Stimulated activated CD8-positive, alpha-beta memory T cell treated with anti-CD3 and anti-CD28 coated beads, Interleukin-7, amount 100 ng/mL, for 1 hour (primary cell): ENCODE data around the gene DPH2.

Source experiments
- DNase-seq, 2 donors: peaks; one replicate each; pipeline ENCODE4 v3.0.0-alpha.2; 2020; ENCODE audit warnings: low read depth in 2 of 2

The DPH2 gene

DNA sequence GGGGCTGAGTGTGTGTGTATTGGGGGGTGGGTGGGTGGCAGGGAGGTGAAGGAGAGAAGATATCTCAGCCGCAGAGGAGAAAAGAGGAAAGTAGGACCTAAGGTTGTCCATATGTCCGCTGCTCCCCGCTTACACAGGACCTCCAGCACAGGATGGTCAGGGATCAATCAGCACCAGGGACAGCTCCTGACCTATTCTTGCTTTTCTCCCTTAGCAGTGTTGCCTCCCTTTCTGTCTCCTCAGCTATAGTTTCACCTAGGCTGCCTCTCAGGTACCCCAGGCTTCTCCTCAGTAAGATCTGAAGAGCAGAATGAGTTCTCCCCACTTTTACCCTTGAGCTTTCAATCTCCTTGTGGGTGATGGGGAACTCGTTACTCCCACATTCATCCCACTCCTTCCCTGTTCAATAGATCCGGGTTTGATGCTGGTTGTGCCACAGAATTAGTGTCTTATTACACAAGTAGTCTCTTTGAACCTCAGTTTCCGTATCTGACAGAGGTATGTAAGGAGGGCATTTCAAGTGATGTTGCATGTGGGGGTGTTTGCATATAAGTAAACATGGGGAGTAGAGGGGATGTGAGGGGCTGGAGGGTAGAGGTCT lies 1.4 kb upstream of the DPH2 start:
- no peak for DNase-seq

DNA sequence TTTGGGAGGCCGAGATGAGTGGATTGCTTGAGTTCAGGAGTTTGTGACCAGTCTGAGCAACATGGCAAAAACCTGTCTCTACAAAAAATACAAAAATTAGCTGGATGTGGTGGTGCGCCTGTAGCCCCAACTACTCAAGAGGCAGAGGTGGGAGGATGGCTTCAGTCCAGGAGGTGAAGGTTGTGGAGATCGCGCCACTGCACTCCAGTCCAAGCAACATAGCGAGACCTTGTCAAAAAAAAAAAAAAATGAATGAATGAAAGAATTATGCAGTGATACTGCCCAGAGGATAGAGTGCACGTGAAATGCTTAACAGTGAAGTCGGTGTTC lies 429 bp upstream of the DPH2 start:
- DNase-seq = no peak

DNA sequence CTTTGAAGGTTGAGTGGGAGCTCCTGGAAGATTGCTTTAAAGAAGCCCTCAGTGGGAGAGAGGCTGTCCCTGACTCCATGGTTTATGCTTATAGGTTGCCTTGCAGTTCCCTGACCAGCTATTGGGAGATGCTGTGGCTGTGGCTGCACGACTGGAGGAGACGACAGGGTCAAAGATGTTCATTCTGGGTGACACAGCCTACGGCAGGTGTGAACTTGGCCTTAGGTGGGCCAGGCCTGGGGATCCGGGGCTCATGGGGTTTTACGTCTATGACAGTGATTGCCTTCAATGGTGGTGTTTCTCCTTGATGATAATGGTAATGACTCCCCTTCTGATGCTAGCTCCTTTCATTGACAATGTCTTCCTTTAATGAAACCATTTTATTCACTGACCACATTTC lies 692 bp downstream of the DPH2 start:
- no peak for DNase-seq

DNA sequence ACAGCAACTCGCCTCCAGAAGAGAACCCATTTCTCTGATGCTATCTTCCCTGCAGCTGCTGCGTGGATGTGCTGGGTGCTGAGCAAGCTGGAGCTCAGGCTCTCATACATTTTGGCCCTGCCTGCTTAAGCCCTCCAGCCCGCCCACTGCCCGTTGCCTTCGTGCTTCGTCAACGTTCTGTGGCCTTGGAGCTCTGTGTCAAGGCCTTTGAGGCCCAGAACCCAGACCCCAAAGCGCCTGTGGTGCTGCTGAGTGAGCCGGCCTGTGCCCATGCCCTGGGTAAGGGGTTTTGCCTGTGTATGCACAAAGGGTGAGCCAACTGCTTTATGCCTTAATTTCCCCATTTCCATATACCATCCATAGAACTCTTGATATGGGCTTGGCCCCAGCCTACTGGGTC lies 1.1 kb downstream of the DPH2 start:
- no peak for DNase-seq

DNA sequence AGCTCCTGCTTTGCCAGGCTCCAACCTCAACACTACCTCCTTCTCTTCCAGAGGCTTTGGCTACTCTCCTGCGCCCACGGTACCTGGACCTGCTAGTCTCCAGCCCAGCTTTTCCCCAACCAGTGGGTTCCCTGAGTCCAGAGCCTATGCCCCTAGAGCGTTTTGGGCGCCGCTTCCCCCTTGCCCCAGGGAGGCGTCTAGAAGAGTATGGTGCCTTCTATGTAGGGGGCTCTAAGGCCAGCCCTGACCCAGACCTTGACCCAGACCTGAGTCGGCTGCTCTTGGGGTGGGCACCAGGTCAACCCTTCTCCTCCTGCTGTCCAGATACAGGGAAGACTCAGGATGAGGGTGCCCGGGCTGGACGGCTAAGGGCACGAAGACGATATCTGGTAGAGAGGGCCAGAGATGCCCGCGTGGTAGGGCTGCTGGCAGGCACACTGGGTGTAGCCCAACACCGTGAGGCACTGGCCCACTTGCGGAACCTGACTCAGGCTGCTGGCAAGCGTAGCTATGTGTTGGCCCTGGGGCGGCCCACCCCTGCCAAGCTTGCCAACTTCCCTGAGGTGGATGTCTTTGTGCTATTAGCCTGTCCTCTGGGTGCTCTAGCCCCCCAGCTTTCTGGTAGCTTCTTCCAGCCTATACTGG lies 1.6 kb downstream of the DPH2 start:
- DNase-seq = no peak

DNA sequence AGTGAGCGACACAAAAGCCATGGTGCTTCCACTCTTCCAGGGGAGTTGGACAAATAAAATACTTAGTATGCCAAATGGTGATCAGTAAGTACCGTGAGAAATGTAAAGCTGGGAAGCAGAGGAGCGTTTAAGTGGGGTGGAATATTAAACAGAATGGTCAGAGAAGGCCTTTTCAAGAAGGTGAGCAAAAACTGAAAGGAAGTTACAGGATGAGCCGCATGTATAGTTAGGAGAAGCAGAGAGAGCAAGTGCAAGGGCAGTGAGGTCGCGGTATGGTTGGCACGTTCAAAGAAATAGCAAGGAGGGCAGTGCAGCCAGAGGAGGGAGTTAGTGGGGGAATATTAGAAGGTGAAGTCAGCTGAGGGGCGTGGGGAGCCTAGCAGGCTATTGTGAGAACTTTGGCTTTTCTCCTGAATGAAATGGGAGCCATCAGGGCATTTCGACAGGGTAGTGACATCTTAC lies 4.2 kb downstream of the DPH2 start:
- no peak for DNase-seq

DNA sequence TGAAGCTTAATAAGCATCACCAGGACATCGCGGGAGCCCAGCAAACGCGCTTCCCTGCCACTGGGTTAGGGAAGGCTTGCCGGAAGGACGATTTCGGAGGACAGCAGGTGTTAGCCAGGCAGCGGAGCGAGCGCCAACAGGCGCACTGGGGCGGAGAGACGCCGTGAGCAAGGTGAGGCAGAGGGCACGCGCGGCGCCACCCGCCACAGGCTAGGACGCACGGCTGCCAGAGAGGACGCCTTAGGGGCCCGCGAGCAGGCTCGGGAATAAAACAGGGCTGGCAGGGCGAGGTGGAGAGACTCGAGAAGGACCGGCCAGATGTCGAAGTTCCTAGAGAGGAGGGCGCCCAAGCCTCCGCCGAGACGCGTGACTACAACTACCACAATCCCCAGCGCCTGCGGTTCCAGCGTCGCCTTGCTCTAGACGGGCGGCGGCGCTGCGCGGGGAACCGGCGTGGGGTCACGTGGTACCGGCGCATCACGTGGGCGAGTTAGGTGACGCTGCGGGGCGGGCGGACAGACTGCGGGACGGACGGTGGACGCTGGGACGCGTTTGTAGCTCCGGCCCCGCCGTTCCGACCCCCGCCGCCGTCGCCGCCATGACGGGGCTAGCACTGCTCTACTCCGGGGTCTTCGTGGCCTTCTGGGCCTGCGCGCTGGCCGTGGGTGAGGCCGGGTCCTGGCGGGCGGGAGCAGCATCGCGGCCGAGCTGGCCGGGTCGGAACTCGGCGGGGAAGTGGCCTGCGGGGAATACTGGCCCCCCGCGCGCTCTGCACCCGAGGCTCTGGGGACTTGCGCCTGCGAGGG lies 4.8 kb downstream of the DPH2 start, which contains the start of gene ATP6V0B:
TSS of gene ATP6V0B (plus strand) at position 518 of the 806 bp plus-strand sequence. CDS start at position 599, 81 bp downstream.
- DNase-seq = peak; percentile 83 to 90

DNA sequence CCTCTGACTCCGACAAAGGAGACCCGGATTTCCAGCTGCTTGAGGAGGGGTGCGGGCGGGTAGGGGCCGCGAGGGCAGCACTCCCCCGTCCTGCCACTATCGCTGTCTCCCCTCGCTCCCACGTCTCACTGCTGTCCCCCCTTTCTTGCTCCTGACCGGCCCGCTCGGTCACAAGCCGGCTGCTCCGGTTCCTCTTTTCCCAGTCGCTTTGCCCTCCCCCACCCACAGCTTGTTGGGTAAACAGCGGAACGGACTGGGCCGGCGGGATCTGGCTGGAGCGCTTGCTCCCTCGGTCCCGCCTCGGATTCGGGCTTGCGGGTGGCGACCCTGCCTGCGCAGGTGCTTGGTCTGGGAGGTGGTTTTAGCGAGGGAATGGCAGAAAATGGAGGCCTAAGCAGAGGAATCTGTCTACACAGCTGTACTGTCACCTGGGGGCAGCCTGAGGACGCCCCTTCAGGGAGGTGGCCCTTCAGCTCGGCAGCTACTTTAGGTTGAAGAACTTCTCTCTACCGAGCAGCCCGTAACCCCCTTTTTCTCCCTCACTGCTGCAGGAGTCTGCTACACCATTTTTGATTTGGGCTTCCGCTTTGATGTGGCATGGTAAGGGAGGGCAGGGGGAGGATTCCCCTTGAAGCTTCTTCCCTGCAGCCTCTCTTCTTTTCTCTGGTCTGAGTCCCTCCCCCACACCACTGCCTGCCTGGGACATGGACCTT lies 5.6 kb downstream of the DPH2 start:
- DNase-seq = no peak

DNA sequence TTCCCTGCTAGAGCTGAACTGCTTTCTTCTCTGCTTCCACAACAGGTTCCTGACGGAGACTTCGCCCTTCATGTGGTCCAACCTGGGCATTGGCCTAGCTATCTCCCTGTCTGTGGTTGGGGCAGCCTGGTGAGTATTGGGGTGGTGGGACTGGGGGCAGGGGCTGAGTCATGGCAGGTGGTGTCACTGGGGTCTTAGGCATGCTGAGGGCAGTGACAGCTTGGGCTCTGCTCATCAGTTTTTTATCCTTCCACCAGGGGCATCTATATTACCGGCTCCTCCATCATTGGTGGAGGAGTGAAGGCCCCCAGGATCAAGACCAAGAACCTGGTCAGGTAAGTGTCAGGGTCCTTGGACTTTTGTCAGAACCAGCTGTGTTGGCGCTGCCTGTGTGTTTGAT lies 6.2 kb downstream of the DPH2 start:
- DNase-seq = no peak

DNA sequence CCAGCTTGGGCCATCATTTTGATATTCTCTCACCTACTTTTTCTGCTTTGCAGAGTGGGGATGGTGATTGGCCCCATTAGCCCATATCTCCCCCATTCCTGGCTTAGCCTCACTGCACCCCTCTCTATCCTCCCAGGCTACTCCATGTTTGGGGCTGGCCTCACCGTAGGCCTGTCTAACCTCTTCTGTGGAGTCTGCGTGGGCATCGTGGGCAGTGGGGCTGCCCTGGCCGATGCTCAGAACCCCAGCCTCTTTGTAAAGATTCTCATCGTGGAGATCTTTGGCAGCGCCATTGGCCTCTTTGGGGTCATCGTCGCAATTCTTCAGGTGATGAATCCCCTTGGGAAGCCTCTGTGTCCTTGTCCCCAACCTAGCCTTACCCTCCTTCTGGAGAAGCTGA lies 7.1 kb downstream of the DPH2 start:
- no peak for DNase-seq

DNA sequence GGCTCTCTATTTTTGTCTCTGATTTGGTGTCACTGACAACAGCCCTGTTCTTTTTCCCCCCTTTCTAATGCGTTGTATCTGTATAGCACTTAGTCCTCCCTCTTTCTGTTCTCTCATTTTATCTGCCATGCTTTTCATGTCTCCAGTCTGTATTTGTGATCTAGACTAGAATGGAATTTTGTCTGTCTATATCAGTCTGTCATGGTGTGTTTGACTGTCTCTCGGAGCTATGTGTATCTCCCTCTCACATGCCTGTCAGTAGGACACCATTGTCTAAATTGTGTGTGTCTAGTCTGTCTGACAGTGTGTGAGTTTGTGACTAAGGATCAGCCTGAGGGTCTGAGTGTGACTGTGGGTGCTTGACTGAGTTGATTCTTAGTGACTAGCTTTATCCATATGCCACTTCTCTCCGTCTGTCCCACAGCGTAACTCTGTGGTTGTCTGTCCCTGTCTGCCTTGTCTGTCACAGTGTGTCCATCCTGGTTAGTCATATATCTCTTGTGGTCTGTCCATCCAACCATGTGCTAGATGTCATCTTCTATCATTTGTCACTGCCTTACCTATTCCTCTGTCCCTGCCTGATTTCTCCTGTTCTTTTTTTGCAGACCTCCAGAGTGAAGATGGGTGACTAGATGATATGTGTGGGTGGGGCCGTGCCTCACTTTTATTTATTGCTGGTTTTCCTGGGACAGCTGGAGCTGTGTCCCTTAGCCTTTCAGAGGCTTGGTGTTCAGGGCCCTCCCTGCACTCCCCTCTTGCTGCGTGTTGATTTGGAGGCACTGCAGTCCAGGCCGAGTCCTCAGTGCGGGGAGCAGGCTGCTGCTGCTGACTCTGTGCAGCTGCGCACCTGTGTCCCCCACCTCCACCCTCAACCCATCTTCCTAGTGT lies 7.8 kb downstream of the DPH2 start:
- DNase-seq = no peak

DNA sequence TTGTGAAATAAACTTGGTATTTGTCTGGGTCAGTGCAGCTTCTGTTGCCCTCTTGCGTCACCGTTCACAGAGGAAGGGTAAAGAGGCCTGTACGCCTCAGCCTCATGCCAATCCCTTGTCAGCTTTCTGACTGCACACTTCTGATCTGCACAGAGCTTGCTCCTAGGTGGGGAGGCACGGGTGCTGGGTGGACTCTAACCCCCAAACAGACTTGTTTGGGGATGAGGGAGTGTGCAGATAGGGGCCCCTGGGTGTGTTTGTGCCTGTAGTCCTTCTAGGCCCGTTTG lies 8.4 kb downstream of the DPH2 start:
- DNase-seq = no peak

DNA sequence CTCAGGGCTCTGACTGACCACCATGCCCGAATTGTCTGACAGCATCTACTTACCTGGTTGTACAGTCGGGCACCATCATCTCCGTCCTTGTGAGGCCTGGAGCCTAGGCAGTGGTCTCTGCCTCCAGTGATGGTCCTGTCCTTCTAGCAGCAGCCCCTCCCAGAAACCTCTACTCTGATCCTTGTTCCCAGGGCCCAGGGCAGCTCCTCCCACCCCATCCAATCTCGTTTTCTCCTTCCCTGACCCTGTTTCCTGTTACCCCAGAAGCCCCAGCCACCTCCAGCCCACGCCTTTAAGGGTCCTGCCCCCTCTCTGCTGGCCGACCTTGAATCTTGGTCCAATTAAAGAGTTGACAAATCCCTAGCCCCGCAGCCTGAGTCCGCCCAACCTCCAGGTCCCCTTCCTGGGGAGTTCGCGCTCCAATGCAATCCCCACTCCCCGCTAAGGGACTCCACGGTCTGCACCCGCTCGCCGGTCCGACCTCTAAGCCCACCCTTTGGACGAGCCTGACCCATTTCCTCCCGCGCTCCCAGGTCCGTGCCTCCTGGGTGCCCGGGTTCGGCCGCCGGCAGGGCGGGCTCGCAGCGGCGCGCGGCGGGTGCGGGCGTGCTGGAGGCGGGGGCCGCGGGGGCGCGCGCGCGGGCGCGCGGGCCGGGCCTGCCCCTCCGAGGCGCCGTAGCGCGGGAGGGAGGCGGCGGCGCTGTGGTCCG lies 8.9 kb downstream of the DPH2 start, which contains the start of gene B4GALT2:
TSS of gene B4GALT2 (plus strand) at position 660 of the 710 bp plus-strand sequence. CDS start 1,951 bp downstream, outside the sequence.
- DNase-seq = no peak

DNA sequence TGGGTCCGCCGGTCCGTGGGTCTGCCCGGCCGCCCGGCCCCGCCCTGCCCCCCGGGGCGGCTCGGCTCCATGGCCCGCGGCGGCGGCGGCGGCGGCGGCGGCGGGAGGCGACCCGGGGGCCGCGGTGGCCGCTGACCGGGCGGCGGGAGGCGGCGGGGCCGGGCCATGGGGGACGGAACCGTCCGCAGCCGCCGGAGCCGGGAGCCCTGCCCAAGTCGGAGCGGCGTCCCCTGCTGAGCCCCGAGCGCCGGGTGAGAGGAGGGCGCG lies 9.4 kb downstream of the DPH2 start:
- no peak for DNase-seq

DNA sequence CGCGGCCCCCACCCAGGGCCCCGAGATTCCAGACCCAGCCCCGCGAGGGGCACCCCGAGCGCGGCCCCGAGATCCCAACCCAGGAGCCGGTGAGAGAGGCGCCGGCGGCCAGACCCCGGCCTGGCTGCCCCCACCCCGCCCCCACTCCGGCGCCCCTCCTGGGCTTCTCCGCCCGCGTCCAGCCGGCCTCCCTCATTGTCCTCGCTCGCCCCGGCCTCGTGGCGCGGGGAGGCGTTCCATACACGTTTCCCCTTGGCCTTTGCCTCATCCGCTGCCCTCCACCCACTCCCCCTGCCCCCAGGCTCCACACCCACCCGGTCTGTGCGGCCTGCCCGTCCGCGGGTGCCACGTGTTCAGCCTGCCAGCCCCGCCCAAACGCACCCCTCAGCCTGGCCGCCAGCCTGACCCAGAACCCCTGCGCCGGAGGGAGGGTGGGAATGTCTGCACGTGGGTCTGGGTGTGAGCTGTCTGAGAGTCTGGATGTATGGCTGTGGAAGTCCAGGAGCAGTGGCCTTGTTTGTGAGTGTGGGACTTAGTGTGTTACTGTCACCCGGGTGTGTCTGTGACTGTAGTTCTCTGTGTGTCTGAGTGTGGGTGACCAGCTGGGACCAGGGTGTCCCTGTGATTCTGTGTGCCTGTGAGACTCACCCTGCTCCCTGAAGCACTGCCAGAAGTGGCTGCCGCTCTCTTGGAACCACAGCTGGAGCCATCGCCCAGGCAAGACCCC lies 9.9 kb downstream of the DPH2 start:
- no peak for DNase-seq

DNA sequence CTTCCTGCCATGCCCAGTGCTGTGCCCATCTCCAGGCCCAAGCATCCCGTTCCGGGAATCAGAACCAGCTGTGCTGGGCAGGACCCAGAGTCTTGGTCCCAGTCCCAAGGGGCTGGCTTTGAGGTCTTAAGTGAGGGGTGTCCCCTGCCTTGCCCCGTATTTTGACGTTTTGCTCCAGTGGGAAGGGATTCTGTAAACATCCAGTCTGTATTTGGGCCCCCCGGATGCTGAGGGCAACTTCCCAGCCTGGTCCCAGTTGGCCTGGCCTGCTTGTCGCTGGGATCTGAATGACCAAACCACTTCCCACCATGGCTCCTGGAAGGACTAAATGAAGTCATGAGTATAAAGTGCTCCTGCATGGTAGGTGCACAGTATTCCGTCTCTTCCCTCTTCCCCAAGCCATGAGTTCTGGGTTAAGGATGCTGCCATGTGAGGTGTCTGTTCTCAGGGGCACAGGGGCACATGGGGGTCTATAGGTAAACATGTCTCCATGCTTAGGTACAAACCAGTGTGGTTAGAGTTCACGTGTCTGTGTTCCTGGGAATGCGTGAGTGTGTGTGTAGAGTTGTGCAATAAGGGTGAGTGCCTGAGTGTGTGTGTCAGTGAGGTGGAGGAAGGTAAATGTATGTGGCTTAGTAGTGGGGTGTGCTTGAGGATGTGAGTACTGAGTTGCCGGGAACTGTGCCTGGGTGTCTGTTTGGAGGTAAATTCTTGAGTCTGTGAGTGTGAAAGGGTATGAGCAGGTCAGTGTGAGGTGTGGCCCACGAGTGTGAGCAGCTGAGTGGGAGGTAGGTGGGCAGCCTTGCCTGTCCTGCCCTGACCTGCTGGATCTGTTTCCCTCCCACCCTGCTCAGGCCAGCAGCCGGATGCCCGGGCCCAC lies 10.7 kb downstream of the DPH2 start:
- DNase-seq = no peak

DNA sequence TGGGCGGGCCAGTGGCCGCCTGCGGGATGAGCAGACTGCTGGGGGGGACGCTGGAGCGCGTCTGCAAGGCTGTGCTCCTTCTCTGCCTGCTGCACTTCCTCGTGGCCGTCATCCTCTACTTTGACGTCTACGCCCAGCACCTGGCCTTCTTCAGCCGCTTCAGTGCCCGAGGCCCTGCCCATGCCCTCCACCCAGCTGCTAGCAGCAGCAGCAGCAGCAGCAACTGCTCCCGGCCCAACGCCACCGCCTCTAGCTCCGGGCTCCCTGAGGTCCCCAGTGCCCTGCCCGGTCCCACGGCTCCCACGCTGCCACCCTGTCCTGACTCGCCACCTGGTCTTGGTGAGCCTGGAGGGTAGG lies 11.3 kb downstream of the DPH2 start:
- no peak for DNase-seq

DNA sequence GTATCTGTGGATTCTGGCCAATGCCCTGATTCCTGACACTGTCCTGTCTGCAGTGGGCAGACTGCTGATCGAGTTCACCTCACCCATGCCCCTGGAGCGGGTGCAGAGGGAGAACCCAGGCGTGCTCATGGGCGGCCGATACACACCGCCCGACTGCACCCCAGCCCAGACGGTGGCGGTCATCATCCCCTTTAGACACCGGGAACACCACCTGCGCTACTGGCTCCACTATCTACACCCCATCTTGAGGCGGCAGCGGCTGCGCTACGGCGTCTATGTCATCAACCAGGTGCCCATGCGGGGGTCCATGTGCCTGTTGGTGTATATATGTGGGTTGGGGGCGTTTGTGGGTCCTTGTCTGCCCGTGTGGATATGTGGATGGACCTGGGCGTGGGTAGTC lies 11.8 kb downstream of the DPH2 start:
- no peak for DNase-seq

DNA sequence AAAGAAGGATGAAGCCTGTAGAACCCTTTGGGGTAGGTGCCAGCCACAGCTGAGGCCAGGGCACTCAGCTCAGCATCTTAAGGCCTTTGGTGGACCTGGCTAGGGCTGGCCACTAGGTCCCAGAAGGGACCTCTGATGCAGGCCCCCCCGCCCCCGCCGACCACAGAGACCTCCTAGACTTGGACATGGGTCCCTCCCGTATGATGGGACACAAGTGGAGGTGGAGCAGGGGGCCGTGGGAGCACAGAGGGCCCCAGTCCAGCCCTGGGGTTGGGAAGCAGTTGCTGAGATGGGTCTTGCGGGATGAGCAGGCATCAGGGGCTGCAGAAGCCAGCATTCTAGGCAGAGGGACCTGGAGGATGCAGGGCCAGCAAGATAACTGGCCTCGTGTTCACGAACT lies 12.4 kb downstream of the DPH2 start:
- no peak for DNase-seq

DNA sequence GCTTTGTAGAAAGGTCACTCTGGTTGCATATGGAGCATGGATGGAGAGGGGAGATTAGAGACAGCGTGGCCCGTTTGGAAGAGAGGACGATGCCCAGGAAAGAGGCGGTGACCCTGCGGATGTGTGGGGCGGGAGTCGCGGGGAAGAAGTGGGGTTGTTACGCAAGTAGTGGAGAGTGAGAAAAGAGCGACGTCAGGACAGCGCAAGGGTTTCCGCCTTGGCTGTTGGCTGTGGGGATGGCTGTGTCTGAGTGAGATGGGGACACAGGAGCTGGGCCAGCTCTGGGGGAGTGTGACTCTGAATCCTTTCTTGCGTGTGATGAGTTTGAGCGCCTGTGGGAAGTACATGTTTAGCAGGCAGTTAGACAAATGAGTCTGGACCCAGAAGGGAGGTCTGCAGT lies 13.0 kb downstream of the DPH2 start:
- DNase-seq = no peak
